GM18526 (cell line): ENCODE data around the gene SLC30A5.

Experiments used
- POLR2A ChIP-seq: IDR thresholded peaks from 3 replicates; pipeline ENCODE4 v1.6.1; 2011; ENCODE audit not compliant: insufficient read length; ENCODE audit errors: extremely low read depth

Gene SLC30A5

GRCh38 chr5:69093771-69094482 is at the start of gene SLC30A5:
TSS of gene SLC30A5 (plus strand) at chr5:69094014. CDS start at chr5:69094256, 242 bp downstream.
- peak; percentile 93 for TF ChIP-seq POLR2A

- TF ChIP-seq POLR2A: no peak
Observed at GRCh38 chr5:69046375-69046957, 47.3 kb upstream of the SLC30A5 start.

- no peak for TF ChIP-seq POLR2A
Observed at GRCh38 chr5:69048230-69048629, 45.6 kb upstream of the SLC30A5 start.

- TF ChIP-seq POLR2A: no peak
Observed at GRCh38 chr5:69049151-69049550, 44.7 kb upstream of the SLC30A5 start.

- no peak for TF ChIP-seq POLR2A
Observed at GRCh38 chr5:69049796-69050195, 44.0 kb upstream of the SLC30A5 start.

- no peak for TF ChIP-seq POLR2A
Observed at GRCh38 chr5:69050214-69050613, 43.6 kb upstream of the SLC30A5 start.

GRCh38 chr5:69052181-69052580 is 41.6 kb upstream of the SLC30A5 start:
- no peak for TF ChIP-seq POLR2A

- no peak for TF ChIP-seq POLR2A
Observed at GRCh38 chr5:69074664-69075521, 18.9 kb upstream of the SLC30A5 start.

GRCh38 chr5:69075522-69076179 is 18.2 kb upstream of the SLC30A5 start:
- no peak for TF ChIP-seq POLR2A

- no peak for TF ChIP-seq POLR2A
Observed at GRCh38 chr5:69078921-69079540, 14.8 kb upstream of the SLC30A5 start.

- TF ChIP-seq POLR2A: no peak
Observed at GRCh38 chr5:69079556-69079955, 14.3 kb upstream of the SLC30A5 start.

- no peak for TF ChIP-seq POLR2A
Observed at GRCh38 chr5:69083412-69083811, 10.4 kb upstream of the SLC30A5 start.

- TF ChIP-seq POLR2A: no peak
Observed at GRCh38 chr5:69084195-69084594, 9.6 kb upstream of the SLC30A5 start.

- no peak for TF ChIP-seq POLR2A
Observed at GRCh38 chr5:69084903-69085302, 8.9 kb upstream of the SLC30A5 start.

- no peak for TF ChIP-seq POLR2A
Observed at GRCh38 chr5:69086206-69086605, 7.6 kb upstream of the SLC30A5 start.
